Stimulated activated naive CD8-positive, alpha-beta T cell treated with anti-CD3 and anti-CD28 coated beads, Interleukin-15, amount 100 ng/mL, for 72 hours (primary cell): Measurements from ENCODE around the gene ST7.

Experiments
- ATAC-seq: fragments of 150-1000 bp; cut with Tn5 transposase; 2 replicates; pipeline ENCODE4 v1.10.0; 2021; ENCODE audit warnings: mild to moderate bottlenecking, moderate library complexity
- DNase-seq, 2 donors: peaks; one replicate each; pipeline ENCODE4 v3.0.0; 2021 to 2022
- H3K27ac Mint-ChIP-seq, 2 donors: one replicate each; pipeline ENCODE4 v1.8.0; 2022; ENCODE audit warnings: mild to moderate bottlenecking in 2 of 2, mixed read lengths in 2 of 2, moderate library complexity in 2 of 2
- H3K27me3 Mint-ChIP-seq: one replicate; pipeline ENCODE4 v1.8.0; 2022; ENCODE audit warnings: mixed read lengths
- H3K4me1 Mint-ChIP-seq: one replicate; pipeline ENCODE4 v1.8.0; 2022; ENCODE audit warnings: mild to moderate bottlenecking, mixed read lengths
- H3K4me3 Mint-ChIP-seq, 2 donors: one replicate each; pipeline ENCODE4 v1.8.0; 2022; ENCODE audit warnings: mild to moderate bottlenecking in 2 of 2, mixed read lengths in 2 of 2, moderate library complexity in 1 of 2
- H3K9me3 Mint-ChIP-seq, 2 donors: one replicate each; pipeline ENCODE4 v1.8.0; 2022; ENCODE audit warnings: mixed read lengths in 2 of 2

ST7 gene

DNA sequence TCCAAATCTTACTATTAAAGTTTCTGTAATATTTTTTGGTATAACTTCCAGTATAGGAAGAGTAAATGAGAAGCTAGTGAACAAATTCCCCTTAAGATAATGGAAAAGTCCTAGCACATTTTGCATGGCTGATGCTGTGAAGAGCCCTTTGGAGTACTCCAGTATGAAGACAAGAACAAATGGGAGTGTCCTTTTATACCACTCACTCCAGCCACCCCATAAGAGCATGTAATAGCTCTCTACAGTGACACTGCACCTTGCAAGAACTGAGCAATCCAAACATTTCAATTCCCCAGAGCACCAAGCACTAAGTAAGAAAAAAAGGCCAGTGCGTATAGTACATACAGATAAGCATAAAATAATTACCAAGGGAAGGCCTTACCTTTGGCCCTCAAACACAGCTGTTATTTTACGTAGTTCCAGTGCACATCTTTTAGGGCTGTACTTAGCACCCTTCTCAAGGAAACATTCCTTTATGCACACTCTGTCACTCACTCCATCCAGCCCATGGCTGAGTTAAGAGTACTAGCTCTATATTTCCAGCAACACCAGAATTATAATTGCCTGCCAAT, 135.4 kb downstream of the ST7 start:
- DNase-seq = no peak
- H3K27ac Mint-ChIP-seq = no peak overlapping the region
- peaks cover 24% of the 10 kb centered on the region for H3K4me1 Mint-ChIP-seq
- no peaks in the 10 kb centered on the region for H3K9me3 Mint-ChIP-seq
- no peak overlapping the region for H3K4me3 Mint-ChIP-seq
- ATAC-seq = no peak
- H3K27me3 Mint-ChIP-seq = no peaks in the 10 kb centered on the region

DNA sequence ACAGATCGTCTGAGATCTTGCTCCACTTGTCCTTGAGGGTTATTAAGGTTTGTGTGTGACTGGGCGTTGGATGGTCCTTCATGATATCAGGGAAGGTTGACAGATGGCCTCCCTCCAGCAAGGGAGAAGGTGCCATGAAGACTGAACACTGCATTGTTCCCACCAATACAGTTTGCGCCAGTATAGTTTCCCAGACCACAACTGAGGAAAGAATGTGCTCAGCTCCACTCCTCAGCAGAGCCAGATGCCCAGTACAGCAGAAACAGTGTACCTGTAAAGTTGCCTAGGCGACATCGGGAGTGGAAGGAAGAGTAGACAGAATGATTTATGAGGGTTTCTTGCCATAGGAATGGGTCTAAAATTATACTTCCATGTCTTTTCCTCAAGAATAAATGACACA, 137.5 kb downstream of the ST7 start:
- no peak overlapping the region for H3K4me3 Mint-ChIP-seq
- peaks cover 19% of the 10 kb centered on the region for H3K4me1 Mint-ChIP-seq
- no peak overlapping the region for H3K27ac Mint-ChIP-seq
- ATAC-seq (no peak), DNase-seq (no peak)
- no peaks in the 10 kb centered on the region for H3K27me3 Mint-ChIP-seq
- H3K9me3 Mint-ChIP-seq = no peaks in the 10 kb centered on the region

DNA sequence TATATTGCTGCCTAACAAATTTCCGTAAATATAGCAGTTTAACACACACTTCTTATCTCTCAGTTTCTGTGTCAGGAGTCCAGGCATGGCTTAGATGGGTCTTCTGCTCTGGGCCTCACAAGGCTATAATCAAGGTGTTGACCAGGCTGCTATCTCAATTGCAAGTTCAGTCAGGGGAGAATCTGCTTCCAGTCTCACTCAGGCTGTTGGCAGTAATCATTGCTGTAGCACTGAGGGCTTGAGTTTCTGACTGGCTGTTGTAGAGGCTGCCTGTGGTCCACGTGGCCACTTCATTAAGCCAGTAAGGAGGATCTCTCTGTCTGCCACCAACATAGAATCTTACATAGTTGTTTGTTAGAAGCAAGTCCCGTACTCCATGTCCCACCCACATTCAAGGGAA, 138.4 kb downstream of the ST7 start:
- Mint-ChIP-seq H3K27me3 (no peaks in the 10 kb centered on the region), H3K4me1 (peaks cover 16% of the 10 kb centered on the region), H3K27ac (no peak overlapping the region), H3K9me3 (no peaks in the 10 kb centered on the region), H3K4me3 (no peak overlapping the region)
- ATAC-seq (no peak), DNase-seq (no peak)

DNA sequence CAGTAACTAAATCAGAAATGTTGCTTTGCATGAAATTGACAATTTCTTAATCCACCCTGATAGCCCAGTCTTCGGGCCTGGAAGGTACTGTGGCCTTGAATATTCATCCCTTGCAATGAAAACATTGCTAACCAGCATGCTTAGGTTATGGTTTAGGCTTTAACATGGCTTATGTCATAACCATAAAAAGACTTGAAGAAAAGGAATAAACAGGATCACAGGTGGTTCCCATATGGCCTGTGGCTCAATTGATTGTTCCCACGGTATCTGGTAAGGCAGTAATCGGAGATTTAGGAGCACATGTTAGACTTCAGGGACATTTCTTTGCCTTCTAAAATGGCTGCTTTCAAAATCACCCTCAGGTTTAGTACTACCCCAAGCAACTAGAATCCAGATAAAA, 139.5 kb downstream of the ST7 start:
- H3K27ac Mint-ChIP-seq = no peak overlapping the region
- DNase-seq = no peak
- no peak overlapping the region for H3K4me3 Mint-ChIP-seq
- no peaks in the 10 kb centered on the region for H3K27me3 Mint-ChIP-seq
- no peaks in the 10 kb centered on the region for H3K9me3 Mint-ChIP-seq
- peaks cover 6% of the 10 kb centered on the region for H3K4me1 Mint-ChIP-seq
- ATAC-seq = no peak

DNA sequence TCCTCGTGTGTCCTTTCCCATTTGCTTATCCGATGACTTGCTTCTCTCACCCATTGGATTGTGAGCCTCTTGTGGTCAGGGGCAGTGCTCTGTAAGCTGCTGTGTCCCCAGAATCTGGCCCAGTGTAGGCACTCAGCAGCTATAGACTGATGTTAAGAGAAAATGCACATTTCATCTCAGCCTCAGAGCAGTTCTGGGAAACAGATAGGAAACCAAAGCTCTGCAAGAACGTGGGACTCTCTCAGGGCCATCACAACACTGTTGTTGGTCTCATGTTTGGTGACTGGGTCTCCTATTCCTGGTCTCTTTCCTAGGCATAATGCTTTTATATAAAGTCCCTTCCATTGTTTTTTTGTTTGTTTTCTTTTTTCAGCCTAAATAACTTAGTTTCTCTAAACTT, 141.2 kb downstream of the ST7 start:
- Mint-ChIP-seq H3K27ac (peak overlapping the region in 1 of 2 donors; percentile 29), H3K4me3 (no peak overlapping the region), H3K4me1 (peaks cover 6% of the 10 kb centered on the region), H3K27me3 (peaks cover 6% of the 10 kb centered on the region), H3K9me3 (no peaks in the 10 kb centered on the region)
- DNase-seq (no peak), ATAC-seq (no peak)

DNA sequence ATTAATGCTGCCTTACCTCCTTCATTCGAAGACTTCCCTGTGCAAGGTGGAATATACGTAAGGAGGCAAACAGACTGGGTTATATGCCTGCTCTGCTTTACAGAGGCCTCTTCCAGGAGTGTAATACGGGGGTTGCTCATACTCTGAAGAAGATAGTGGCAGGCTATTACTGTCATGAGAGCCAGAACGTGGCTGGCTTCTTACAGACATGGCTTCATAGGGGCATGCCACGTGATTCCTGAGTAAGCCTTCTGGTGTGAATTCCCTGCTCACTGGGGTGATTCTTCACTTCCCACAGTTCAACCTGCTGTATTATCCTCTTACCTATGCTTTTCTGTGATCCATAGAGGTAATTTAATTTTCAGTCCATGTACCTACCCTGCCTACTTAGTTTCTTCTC, 141.8 kb downstream of the ST7 start:
- Mint-ChIP-seq H3K27ac (no peak overlapping the region), H3K4me3 (no peak overlapping the region), H3K27me3 (peaks cover 6% of the 10 kb centered on the region), H3K4me1 (peaks cover 6% of the 10 kb centered on the region), H3K9me3 (no peaks in the 10 kb centered on the region)
- DNase-seq = no peak
- no peak for ATAC-seq

DNA sequence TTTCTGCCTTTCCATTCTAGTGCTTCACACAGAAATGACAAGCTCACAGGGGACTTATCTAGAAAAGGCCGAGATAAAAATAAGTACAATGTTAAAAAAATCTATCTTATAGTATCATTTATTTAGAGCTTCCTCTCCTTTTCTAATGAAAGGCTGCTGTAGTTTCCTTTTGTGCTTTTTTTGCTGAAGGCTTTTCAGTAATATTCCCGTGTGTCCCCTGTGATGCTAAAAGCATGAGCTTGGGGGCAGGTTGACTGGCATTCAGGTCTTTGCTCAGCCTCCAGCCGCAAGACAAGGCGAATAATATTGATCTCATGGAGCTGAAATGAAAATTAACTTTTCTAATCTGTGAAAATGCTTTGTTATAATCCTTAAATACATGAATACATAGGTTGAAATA, 143.0 kb downstream of the ST7 start:
- Mint-ChIP-seq H3K27ac (no peak overlapping the region), H3K9me3 (no peaks in the 10 kb centered on the region), H3K4me1 (peaks cover 6% of the 10 kb centered on the region), H3K4me3 (no peak overlapping the region), H3K27me3 (peaks cover 6% of the 10 kb centered on the region)
- DNase-seq = no peak
- no peak for ATAC-seq

DNA sequence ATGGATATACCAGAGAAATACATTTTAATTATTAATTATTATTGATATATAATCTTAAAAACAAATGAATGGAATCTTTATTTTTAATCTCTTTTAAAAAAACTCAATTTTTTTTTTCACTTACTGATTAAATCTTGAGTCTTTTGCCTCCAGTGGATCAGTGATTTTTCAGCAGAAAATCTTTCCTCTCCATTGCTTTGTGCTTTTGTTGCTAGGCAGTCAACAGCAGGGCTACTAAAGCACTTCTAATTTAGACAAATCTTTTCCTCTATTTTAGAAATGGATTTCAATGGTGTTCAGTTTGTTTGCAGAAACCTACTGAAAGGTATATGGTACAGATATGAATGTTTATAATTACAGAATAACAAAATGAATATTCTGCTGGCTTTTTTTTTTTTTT, 143.6 kb downstream of the ST7 start:
- no peak overlapping the region for H3K27ac Mint-ChIP-seq
- no peak for DNase-seq
- peaks cover 6% of the 10 kb centered on the region for H3K4me1 Mint-ChIP-seq
- peaks cover 6% of the 10 kb centered on the region for H3K27me3 Mint-ChIP-seq
- H3K4me3 Mint-ChIP-seq = no peak overlapping the region
- ATAC-seq = no peak
- no peaks in the 10 kb centered on the region for H3K9me3 Mint-ChIP-seq

DNA sequence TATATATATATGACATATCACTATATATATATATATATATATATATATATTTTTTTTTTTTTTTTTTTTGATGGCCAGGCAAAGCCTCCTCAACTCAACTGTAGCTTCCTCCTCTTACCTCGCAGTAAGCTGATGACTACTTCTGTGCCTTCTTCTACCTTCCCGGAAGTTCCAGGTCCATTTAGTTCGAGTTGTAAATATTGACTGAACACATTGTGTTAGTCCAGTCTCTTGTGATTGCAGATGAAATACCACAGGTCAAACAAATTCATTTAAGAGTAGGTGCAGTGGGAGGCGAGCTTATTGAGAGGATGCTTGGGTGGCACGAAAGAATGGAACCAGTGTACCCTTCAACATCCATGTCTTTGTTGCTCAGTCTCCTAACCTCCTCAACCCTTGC, 144.6 kb downstream of the ST7 start:
- no peak overlapping the region for H3K27ac Mint-ChIP-seq
- H3K27me3 Mint-ChIP-seq = peaks cover 6% of the 10 kb centered on the region
- H3K9me3 Mint-ChIP-seq = no peaks in the 10 kb centered on the region
- H3K4me3 Mint-ChIP-seq = no peak overlapping the region
- DNase-seq (no peak), ATAC-seq (no peak)
- peaks cover 6% of the 10 kb centered on the region for H3K4me1 Mint-ChIP-seq

DNA sequence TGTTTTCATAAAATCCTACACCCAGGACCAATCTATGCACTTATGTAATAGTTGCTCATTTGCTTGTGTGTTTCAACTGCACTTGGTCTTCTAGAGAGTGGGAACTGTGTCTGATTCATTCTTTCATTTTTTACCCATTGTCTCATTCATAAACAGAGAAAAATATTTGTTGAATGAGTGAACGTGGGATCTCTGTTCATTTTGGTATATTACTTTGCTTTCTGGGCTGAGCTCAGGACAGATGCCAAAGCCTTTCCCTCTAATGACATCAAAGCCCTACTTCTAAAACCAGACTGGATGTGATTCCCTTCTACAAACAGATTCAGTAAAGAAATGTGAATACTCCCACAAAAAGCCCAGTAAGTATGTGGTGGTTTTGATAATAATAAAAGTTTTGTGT, 145.2 kb downstream of the ST7 start:
- peaks cover 6% of the 10 kb centered on the region for H3K27me3 Mint-ChIP-seq
- no peak overlapping the region for H3K27ac Mint-ChIP-seq
- ATAC-seq = no peak
- no peak overlapping the region for H3K4me3 Mint-ChIP-seq
- no peak for DNase-seq
- no peaks in the 10 kb centered on the region for H3K9me3 Mint-ChIP-seq
- peaks cover 6% of the 10 kb centered on the region for H3K4me1 Mint-ChIP-seq

DNA sequence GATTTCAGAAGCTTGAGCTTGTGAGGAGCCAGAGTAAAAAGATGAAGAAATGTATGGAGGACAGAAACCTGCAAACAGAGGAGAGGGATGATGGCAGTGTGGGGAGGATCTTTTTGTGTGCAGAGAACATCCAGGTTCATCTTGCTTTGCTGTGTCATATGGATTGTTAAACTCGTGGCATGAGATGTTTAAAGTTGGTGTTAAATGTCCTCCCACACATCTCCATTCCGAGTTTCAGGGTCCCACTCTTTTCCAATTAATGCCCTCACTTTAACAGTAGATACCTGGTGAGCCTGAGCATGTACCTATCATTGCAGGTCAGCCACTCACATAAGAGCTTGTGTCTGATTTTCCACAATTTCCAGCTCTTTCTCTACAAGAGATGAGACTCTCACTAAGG, 147.7 kb downstream of the ST7 start:
- ATAC-seq = no peak
- Mint-ChIP-seq H3K27ac (no peak overlapping the region), H3K4me1 (peaks cover 6% of the 10 kb centered on the region)

DNA sequence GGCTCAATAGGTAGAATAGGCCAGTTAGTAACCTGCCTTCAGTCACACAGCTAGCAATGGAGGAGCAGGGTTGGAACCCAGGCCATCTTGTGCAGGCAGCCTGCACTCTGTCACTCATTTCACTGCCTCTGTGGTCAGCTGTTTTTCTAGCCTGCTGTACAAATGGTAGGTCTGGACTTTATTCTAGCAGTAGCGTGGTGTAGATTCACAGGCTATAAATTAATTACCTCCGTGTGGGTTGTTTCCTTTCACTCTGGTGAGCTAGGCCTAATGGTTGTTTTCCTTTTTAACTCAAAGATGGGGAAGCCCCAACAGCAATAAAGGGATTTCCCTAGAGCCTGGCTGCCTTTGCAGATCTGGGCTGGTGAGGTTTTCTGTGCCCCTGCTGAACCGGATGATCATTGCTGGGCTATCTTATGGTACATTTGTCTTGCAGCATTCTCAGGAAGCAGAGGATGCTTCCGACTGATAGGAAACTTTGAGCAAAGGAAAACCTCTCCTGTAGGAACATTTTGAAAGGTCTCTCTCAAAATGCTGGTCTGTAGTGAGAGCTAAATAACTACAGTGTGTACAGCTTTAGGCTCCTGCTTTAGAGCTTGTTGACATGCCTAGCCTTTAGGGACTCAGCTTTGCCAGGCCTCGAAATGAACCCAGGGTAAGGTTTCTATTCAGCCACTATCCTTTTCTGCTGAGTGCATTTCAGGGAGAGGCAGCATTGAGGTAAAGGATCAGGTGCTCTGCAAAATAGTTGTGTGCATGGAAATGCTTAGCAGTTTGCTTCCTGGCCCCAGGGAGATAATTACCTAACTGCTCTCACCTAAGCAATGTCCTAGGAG, 157.4 kb downstream of the ST7 start:
- H3K27me3 Mint-ChIP-seq = no peaks in the 10 kb centered on the region
- peaks cover 6 to 12% of the 10 kb centered on the region in 2 donors for H3K9me3 Mint-ChIP-seq
- H3K4me3 Mint-ChIP-seq = peak overlapping the region; percentile 61 to 73
- DNase-seq = peak; percentile 55 to 67
- H3K4me1 Mint-ChIP-seq = peaks cover 50% of the 10 kb centered on the region
- peak overlapping the region; percentile 75 to 93 for H3K27ac Mint-ChIP-seq
- ATAC-seq = peak; percentile 96

More for the DNA sequence above, 147.7 kb downstream of the ST7 start:
- Mint-ChIP-seq H3K27me3 (peaks cover 6% of the 10 kb centered on the region), H3K4me3 (no peak overlapping the region), H3K9me3 (no peaks in the 10 kb centered on the region)
- no peak for DNase-seq

DNA sequence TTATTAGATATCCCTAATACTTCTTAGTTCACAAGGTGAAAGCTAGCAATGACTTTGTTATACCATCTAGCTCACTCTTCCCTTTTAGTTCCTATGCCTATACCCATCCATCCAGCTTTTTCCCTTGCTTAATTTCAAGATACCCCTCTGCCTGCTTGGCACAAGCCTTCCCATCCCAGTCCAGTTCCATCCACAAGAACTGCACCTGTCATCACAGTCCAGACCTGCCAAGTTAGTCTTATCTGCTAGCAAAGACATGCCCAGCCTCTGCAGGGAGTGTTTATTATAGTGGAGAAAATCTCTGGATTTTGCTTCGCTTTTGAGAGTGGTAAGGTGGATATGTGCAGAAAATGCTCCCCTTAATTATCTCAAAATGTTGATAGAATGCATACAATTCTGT, 158.2 kb downstream of the ST7 start:
- Mint-ChIP-seq H3K9me3 (peaks cover 6 to 12% of the 10 kb centered on the region in 2 donors), H3K4me3 (no peak overlapping the region), H3K27me3 (no peaks in the 10 kb centered on the region), H3K27ac (no peak overlapping the region), H3K4me1 (peaks cover 50% of the 10 kb centered on the region)
- ATAC-seq (no peak), DNase-seq (no peak)

DNA sequence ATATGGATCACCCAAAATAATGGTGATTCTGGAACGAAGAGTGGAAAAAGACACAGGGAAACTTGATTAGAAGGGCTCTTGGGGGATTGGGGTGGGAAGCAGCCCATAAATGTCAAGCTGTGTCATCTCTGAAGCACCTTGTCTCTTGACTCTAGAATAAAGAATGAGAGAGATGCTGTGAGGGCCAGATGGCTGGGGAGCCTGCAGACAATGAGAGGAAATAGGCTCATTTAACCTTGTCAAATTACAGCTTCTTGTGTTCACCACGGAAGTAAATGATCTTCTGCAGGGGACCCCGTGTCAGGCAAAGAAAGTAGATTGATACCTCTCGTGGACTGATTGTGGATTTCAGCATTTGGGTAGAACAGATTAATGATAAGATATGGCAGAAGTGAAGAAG, 159.3 kb downstream of the ST7 start:
- H3K27me3 Mint-ChIP-seq = no peaks in the 10 kb centered on the region
- peaks cover 6 to 12% of the 10 kb centered on the region in 2 donors for H3K9me3 Mint-ChIP-seq
- no peak overlapping the region for H3K27ac Mint-ChIP-seq
- H3K4me3 Mint-ChIP-seq = no peak overlapping the region
- no peak for DNase-seq
- peaks cover 49% of the 10 kb centered on the region for H3K4me1 Mint-ChIP-seq
- ATAC-seq = no peak

DNA sequence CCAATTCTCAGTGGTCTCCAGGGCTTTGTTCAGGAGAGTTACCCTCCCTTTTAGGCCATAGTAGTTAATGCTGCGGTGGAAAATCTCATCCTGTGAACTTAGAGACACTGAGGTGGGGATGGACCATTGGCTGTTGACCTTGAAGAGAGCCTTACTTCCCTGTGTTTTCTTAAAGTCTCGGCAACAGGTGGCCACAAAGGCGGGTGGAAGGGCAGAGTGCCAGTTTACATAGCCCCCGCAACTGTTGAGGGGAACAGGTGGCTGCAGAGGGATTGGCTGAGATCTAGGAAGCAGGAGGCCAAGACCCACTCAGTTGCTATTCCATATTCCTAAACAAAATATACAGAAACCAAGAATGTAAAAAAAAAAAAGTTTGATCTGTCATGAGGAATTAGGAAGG, 160.6 kb downstream of the ST7 start:
- H3K27ac Mint-ChIP-seq = no peak overlapping the region
- H3K4me3 Mint-ChIP-seq = no peak overlapping the region
- DNase-seq (no peak), ATAC-seq (no peak)
- peaks cover 10% of the 10 kb centered on the region for H3K27me3 Mint-ChIP-seq
- H3K9me3 Mint-ChIP-seq = peaks cover 5% of the 10 kb centered on the region in 2 donors
- H3K4me1 Mint-ChIP-seq = peaks cover 42% of the 10 kb centered on the region

DNA sequence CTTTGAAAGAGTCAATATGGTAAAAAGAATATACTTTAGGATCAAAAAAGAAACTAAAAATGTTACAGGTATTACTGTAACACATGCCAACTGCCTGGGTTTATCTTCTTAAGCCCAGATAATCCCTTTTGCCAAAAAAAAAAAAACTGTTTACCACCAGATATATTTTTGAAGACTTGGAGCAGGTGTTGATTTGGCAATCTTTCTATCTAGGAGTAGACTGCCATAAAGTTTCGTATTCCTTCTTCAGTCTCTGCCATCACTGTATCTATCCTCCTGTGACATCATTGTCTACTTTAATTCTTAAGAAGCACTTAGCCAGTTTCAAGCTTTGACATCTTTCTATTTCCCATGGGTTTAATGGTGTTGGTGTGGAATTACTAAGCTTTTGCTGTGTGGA, 161.0 kb downstream of the ST7 start:
- DNase-seq (no peak), ATAC-seq (no peak)
- H3K4me3 Mint-ChIP-seq = no peak overlapping the region
- peaks cover 38% of the 10 kb centered on the region for H3K4me1 Mint-ChIP-seq
- H3K27me3 Mint-ChIP-seq = peaks cover 10% of the 10 kb centered on the region
- no peak overlapping the region for H3K27ac Mint-ChIP-seq
- peaks cover under 1 to 1% of the 10 kb centered on the region in 2 donors for H3K9me3 Mint-ChIP-seq

DNA sequence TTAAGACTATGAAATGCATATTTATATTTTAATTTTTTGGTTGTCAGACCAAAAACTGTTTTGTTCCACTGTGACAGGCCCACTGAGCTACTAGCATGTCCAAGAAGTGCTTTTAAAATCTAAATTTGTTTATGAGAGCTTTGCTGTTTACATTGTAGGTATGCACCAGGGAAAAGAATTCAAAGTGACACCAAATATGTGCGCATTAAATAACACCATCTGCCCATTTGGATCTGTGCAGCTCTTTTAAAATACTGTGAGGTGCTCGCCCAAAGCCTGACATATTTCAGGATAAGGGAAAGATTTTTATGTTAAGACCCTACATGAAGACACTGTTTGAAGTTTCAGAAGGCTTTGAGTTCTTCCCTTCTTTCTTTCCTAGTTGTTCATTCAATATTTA, 162.9 kb downstream of the ST7 start:
- DNase-seq (no peak), ATAC-seq (no peak)
- Mint-ChIP-seq H3K9me3 (no peaks in the 10 kb centered on the region), H3K27ac (no peak overlapping the region), H3K27me3 (peaks cover 10% of the 10 kb centered on the region), H3K4me3 (no peak overlapping the region), H3K4me1 (peaks cover 19% of the 10 kb centered on the region)
